Pancreas (tissue), 10 donors: Measurements from ENCODE around the gene TNFRSF21. TPM values are rescaled to one million over a fixed set of nuclear protein-coding genes. Genes with fewer than 3 reads are reported as not detected.

Experiments used
- ATAC-seq, 4 donors: fragments of 200-7000 bp; cut with Tn5 transposase; one replicate each; pipeline versions ENCODE4 v1.8.0 to v1.9.1; 2020; ENCODE audit warnings: mild to moderate bottlenecking in 4 of 4, moderate library complexity in 4 of 4
- DNase-seq, 6 donors: peaks; one replicate each; pipeline ENCODE4 v3.0.0-alpha.2; 2020
- FAIRE-seq: peaks from 2 replicates; lab custom pipeline; 2012; peaks lifted over from hg19 to GRCh38; lab: Jason Lieb, UNC
- H3K27ac ChIP-seq, 4 donors: fragments of 200-600 bp; sonication (generic); 1 replicate in 3 of 4; 2 replicates in 1 of 4; pipeline versions ENCODE4 v1.5.0 to v1.8.0; 2020
- H3K27me3 ChIP-seq, 4 donors: fragments of 200-600 bp; one replicate each; pipeline ENCODE4 v1.8.0; 2021
- H3K36me3 ChIP-seq, 3 donors: fragments of 200-600 bp; sonication (generic) in 1 of 3; one replicate each; pipeline versions ENCODE4 v1.5.0 to v1.8.0; 2020 to 2021
- H3K4me1 ChIP-seq, 3 donors: fragments of 200-600 bp; one replicate each; pipeline ENCODE4 v1.8.0; 2021
- H3K4me3 ChIP-seq, 4 donors: fragments of 200-600 bp; sonication (generic) in 2 of 4; one replicate each; pipeline versions ENCODE4 v1.5.0 to v1.8.0; 2020 to 2021
- H3K9me3 ChIP-seq, 4 donors: fragments of 200-600 bp; one replicate each; pipeline ENCODE4 v1.8.0; 2021
- WGBS, 2 donors: extraction: QIAGEN DNeasy Blood & Tissue Kit; methylation state at CpG; one replicate each; pipeline ENCODE4 v1.1.7; 2013; 5-methylcytosine and 5-hydroxymethylcytosine counted together
- intact Hi-C, 3 donors: fragments of 100-400 bp; cut with DNase I; formaldehyde crosslinking; loops; one replicate each; pipeline versions ENCODE4 v1.11.1 to v1.14.2; 2022
- polyA plus RNA-seq, 2 donors: library from polyadenylated mRNA; stranded (reverse); fragments of 200-250 nt; gene quantifications; one replicate each; pipeline ENCODE4 v1.2.3, GENCODE V29; 2013
- total RNA-seq, 6 donors: library from RNA; stranded (reverse); fragmentation: NEBNext Ultra II Directional in 4 of 6; extraction: Animal tissue kit (Norgen Biotek cat#: 25700) in 4 of 6; gene quantifications; one replicate each; pipeline versions ENCODE4 v1.2.1 to v1.2.4, GENCODE V29; 2021 to 2023
- TF ChIP-seq, protein P1 (sequence below), 4 donors: fragments of 200-600 bp; sonication (generic) in 3 of 4; IDR thresholded peaks; one replicate each; pipeline versions ENCODE4 v1.5.0 to v1.8.0; 2021; ENCODE audit warnings: antibody characterized with exemption in 4 of 4
- donor health status: healthy with polysubstance abuse.
- donor health status: DM: no; HTN: no; CAD: no; lungs with moderate emphysema.
- donor health status: DM: no; HTN: no; CAD: no.
- donor health status: control.
- donor health status: control.
- donor health status: Bipolar disorder and iron deficiency.
- donor health status: DM: yes; HTN: yes; CAD: no.
- donor health status: DM: no; HTN: no; CAD: no.
- donor health status: DM: no; HTN: no; CAD: no.
- donor health status: DM: yes; HTN: yes; CAD: no.

Gene TNFRSF21
- total and polyA plus RNA-seq, 8 donors = 9.7 to 50.1 (median 15.8) TPM

DNA sequence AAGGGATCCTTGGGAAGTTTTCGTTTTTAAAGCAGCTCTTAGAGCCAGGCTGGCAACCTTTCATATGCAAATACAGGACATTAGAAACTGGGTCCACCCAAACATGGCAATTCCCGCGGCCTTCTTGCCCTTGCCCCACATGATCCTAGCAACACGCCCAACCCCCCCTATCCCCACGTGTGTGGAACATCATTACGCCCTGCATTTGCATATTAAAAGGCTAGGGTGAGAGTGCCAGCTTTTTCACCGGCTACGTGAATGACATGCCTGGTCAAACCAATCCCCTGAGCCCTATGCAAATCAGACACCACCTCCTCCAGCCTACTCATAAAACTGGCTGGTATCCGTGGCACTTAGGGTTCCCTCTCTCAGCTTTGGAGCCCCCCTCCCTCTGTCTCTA is 88.1 kb downstream of the TNFRSF21 start:
- H3K9me3 ChIP-seq = no peaks in the 10 kb centered on the region
- no peak overlapping the region for H3K4me3 ChIP-seq
- TF ChIP-seq, protein P1, sequence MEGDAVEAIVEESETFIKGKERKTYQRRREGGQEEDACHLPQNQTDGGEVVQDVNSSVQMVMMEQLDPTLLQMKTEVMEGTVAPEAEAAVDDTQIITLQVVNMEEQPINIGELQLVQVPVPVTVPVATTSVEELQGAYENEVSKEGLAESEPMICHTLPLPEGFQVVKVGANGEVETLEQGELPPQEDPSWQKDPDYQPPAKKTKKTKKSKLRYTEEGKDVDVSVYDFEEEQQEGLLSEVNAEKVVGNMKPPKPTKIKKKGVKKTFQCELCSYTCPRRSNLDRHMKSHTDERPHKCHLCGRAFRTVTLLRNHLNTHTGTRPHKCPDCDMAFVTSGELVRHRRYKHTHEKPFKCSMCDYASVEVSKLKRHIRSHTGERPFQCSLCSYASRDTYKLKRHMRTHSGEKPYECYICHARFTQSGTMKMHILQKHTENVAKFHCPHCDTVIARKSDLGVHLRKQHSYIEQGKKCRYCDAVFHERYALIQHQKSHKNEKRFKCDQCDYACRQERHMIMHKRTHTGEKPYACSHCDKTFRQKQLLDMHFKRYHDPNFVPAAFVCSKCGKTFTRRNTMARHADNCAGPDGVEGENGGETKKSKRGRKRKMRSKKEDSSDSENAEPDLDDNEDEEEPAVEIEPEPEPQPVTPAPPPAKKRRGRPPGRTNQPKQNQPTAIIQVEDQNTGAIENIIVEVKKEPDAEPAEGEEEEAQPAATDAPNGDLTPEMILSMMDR (IDR thresholded peaks at IDR 0.05) = no peak
- intact Hi-C loops = no loop called here
- H3K36me3 ChIP-seq = no peaks in the 10 kb centered on the region
- FAIRE-seq (no peak), DNase-seq (no peak), ATAC-seq (no peak)
- H3K4me1 ChIP-seq = no peaks in the 10 kb centered on the region
- H3K27me3 ChIP-seq = no peaks in the 10 kb centered on the region
- no peak overlapping the region for H3K27ac ChIP-seq
- 66 to 69% methylated on average over 9 of the region's 9 CpGs for WGBS, 2 donors

GRCh38 chr6:47209632-47210031 is 100.1 kb downstream of the TNFRSF21 start:
- intact Hi-C loops = no loop called here
- ATAC-seq = peak in 1 of 4 donors; percentile 42
- WGBS, 2 donors = 69 to 73% methylated on average over 6 of the region's 6 CpGs
- H3K4me1 ChIP-seq = no peaks in the 10 kb centered on the region
- no peaks in the 10 kb centered on the region for H3K27me3 ChIP-seq
- no peak for FAIRE-seq
- H3K27ac ChIP-seq = no peak overlapping the region
- H3K9me3 ChIP-seq = no peaks in the 10 kb centered on the region
- no peaks in the 10 kb centered on the region for H3K36me3 ChIP-seq
- H3K4me3 ChIP-seq = no peak overlapping the region
- TF ChIP-seq, protein P1 (IDR thresholded peaks at IDR 0.05) = no peak
- no peak for DNase-seq

- Histone ChIP-seq H3K9me3 (no peaks in the 10 kb centered on the region), H3K36me3 (no peaks in the 10 kb centered on the region), H3K4me1 (no peaks in the 10 kb centered on the region), H3K27ac (no peak overlapping the region), H3K4me3 (no peak overlapping the region), H3K27me3 (no peaks in the 10 kb centered on the region)
- no peak for FAIRE-seq
- 76 to 82% methylated on average over 2 of the region's 2 CpGs for WGBS, 2 donors
- intact Hi-C loops = no loop called here
- no peak for ATAC-seq
- no peak for DNase-seq
- TF ChIP-seq, protein P1 (IDR thresholded peaks at IDR 0.05) = no peak
These were observed 102.4 kb downstream of the TNFRSF21 start for GRCh38 chr6:47207261-47207660.

GRCh38 chr6:47206626-47207025 is 103.1 kb downstream of the TNFRSF21 start:
- Histone ChIP-seq H3K36me3 (no peaks in the 10 kb centered on the region), H3K27me3 (no peaks in the 10 kb centered on the region), H3K9me3 (no peaks in the 10 kb centered on the region), H3K27ac (no peak overlapping the region), H3K4me1 (no peaks in the 10 kb centered on the region), H3K4me3 (no peak overlapping the region)
- peak in 1 of 4 donors; percentile 57 for ATAC-seq
- intact Hi-C loops = no loop called here
- DNase-seq = no peak
- no peak for FAIRE-seq
- TF ChIP-seq, protein P1 (IDR thresholded peaks at IDR 0.05) = no peak

GRCh38 chr6:47203938-47204611 is 105.6 kb downstream of the TNFRSF21 start:
- ATAC-seq (peak in 2 of 4 donors; percentile 27 to 49), FAIRE-seq (no peak)
- 75 to 100% methylated on average over 2 of the region's 2 CpGs for WGBS, 2 donors

More at GRCh38 chr6:47203938-47204611, 105.6 kb downstream of the TNFRSF21 start:
- Histone ChIP-seq H3K9me3 (no peaks in the 10 kb centered on the region), H3K36me3 (no peaks in the 10 kb centered on the region), H3K4me3 (no peak overlapping the region), H3K27ac (no peak overlapping the region), H3K27me3 (no peaks in the 10 kb centered on the region), H3K4me1 (no peaks in the 10 kb centered on the region)
- intact Hi-C loops = no loop called here
- DNase-seq = no peak
- TF ChIP-seq, protein P1 (IDR thresholded peaks at IDR 0.05) = no peak
